Progenitor cell of endocrine pancreas (in vitro differentiated cells): ENCODE measurements around the gene CLHC1. TPM values are rescaled to one million over a fixed set of nuclear protein-coding genes. Genes with fewer than 3 reads are reported as not detected.
A peak's percentile ranks its signal among the peaks of the same experiment; 100 is the strongest.
"Not testable (repeated sequence)": the region's sequence is repeated elsewhere in the genome, so short reads cannot be mapped to it uniquely, and the experiment has no call there.

Experiments
- DNase-seq: peaks from one replicate; pipeline ENCODE4 v3.0.0; 2021; ENCODE audit warnings: low spot score; ENCODE audit not compliant: unreplicated experiment
- H3K27ac Mint-ChIP-seq: 2 replicates; pipeline ENCODE4 v1.8.0; 2021; ENCODE audit warnings: mild to moderate bottlenecking, moderate library complexity, mixed read lengths
- H3K27me3 Mint-ChIP-seq: 2 replicates; pipeline ENCODE4 v1.8.0; 2021; ENCODE audit warnings: mixed read lengths
- H3K36me3 Mint-ChIP-seq: 2 replicates; pipeline ENCODE4 v1.8.0; 2022; ENCODE audit warnings: mixed read lengths; ENCODE audit not compliant: insufficient read depth
- H3K4me1 Mint-ChIP-seq: 2 replicates; pipeline ENCODE4 v1.8.0; 2021; ENCODE audit warnings: low read depth, mixed read lengths
- H3K4me3 Mint-ChIP-seq: 2 replicates; pipeline ENCODE4 v1.8.0; 2021; ENCODE audit warnings: low read depth, mild to moderate bottlenecking, moderate library complexity, mixed read lengths
- H3K9me3 Mint-ChIP-seq: 2 replicates; pipeline ENCODE4 v1.8.0; 2021; ENCODE audit warnings: low read depth, mixed read lengths
- total RNA-seq: library from RNA; stranded (reverse); gene quantifications from 2 replicates; pipeline ENCODE4 v1.2.1, GENCODE V29; 2021
- TF ChIP-seq, protein P1 (sequence below): fragments of 200-600 bp; sonication (generic); IDR thresholded peaks from one replicate; pipeline ENCODE4 v1.5.0; 2021; ENCODE audit warnings: antibody characterized with exemption, mild to moderate bottlenecking; ENCODE audit not compliant: unreplicated experiment

CLHC1 gene
- total RNA-seq, 1 donor from 2014 or later = 43.9 TPM

DNA sequence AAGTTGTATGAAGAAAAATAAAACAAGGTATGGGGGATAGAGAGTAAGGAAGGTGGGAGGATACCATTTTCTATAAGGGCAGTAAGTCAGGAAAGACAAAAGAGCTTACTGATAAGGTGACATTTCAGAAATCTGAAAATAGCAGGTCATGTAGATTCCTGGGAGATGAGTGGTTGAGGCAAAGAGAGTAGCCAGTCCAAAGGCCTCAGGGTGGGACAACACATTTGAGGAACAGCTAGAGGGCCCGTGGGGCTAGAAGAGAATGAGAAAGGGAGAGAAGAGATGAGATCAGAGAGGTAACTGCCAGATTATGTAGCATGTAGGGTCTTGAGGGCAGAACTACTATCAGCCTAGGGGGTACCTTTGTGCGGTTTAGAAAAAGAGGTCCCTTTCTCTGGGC is 2.9 kb downstream of the CLHC1 start:
- no peak for DNase-seq
- H3K4me1 Mint-ChIP-seq = peaks cover 34% of the 10 kb centered on the region
- no peaks in the 10 kb centered on the region for H3K9me3 Mint-ChIP-seq
- peak overlapping the region; percentile 38 for H3K27ac Mint-ChIP-seq
- TF ChIP-seq, protein P1, sequence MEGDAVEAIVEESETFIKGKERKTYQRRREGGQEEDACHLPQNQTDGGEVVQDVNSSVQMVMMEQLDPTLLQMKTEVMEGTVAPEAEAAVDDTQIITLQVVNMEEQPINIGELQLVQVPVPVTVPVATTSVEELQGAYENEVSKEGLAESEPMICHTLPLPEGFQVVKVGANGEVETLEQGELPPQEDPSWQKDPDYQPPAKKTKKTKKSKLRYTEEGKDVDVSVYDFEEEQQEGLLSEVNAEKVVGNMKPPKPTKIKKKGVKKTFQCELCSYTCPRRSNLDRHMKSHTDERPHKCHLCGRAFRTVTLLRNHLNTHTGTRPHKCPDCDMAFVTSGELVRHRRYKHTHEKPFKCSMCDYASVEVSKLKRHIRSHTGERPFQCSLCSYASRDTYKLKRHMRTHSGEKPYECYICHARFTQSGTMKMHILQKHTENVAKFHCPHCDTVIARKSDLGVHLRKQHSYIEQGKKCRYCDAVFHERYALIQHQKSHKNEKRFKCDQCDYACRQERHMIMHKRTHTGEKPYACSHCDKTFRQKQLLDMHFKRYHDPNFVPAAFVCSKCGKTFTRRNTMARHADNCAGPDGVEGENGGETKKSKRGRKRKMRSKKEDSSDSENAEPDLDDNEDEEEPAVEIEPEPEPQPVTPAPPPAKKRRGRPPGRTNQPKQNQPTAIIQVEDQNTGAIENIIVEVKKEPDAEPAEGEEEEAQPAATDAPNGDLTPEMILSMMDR = no peak
- H3K27me3 Mint-ChIP-seq = no peaks in the 10 kb centered on the region
- peak overlapping the region; percentile 28 for H3K4me3 Mint-ChIP-seq
- H3K36me3 Mint-ChIP-seq = peaks cover 11% of the 10 kb centered on the region

DNA sequence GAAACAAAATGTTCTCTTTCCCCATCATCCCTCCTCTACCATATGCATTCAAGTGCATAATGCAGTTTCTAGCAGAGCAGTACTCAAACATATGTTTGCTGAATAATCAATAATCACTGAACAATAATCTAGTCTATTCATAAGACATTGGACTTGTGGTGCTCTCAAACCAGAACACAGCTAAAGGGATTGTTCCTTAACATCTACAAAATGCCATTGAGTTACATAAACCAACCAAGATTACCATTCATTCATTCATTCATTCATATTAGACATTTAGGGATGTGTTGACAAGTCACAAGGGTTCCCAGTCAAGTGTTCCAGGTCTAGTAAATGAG is 3.9 kb downstream of the CLHC1 start:
- Mint-ChIP-seq H3K4me3 (no peak overlapping the region), H3K27ac (no peak overlapping the region), H3K4me1 (peaks cover 27% of the 10 kb centered on the region), H3K9me3 (no peaks in the 10 kb centered on the region), H3K27me3 (no peaks in the 10 kb centered on the region), H3K36me3 (peaks cover 6% of the 10 kb centered on the region)
- DNase-seq = no peak
- TF ChIP-seq, protein P1 = no peak

DNA sequence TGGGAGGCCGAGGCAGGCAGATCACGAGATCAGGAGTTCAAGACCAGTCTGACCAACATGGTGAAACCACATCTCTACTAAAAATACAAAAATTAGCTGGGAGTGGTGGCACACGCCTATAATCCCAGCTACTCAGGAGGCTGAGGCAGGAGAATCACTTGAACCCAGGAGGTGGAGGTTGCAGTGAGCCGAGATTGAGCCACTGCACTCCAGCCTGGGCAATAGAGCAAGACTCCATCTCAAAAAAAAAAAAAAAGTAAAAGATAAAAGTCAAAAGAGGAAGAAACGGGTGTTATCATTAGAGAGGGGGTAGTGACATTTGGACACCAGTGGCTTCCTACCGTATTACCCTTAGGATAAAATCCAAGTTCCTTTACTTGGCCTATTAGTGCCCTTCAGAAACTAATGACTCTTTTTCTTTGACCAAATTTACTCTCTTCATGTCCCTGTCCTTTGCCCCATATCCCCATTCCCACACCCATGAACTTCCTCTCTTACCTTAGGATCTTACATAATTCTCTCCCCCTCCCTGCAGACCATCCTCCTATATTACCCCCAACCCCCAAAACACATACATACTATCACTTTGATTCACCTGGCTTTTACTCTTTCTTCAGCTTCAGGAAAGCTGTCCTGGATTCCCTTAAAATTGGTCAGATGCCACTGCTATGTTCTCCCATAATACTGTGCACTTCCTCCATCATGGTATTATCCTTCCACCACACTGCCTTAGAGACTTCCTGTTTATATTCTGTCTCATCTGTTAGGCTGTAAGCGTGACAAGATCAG is 4.5 kb downstream of the CLHC1 start:
- H3K36me3 Mint-ChIP-seq = not testable (repeated sequence)

DNA sequence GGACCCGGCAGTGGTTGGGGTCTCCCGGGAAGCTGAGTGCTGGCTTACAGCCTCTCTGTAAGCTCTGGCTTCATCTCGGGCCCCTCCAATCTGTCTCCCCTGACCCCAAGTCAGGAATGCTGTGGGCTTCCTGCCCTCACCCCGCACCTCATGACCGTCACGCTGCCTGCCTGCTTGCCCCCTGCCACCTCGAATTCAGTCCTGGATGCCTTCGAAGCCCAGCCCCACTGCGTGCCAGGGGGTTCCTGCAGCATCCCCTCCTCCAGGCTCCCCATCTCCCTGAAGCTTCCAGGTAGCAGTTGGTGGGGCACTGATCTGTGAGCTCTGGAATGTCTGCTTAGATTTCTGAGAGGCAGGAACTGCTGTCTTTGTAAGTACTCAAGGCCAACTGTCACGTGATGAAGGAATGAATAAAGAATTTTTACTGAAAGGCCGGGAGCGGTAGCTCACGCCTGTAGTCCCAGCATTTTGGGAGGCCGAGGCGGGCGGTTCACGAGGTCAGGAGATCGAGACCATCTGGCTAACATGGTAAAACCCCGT is 6.5 kb downstream of the CLHC1 start:
- H3K4me3 Mint-ChIP-seq = no peak overlapping the region
- TF ChIP-seq, protein P1 = no peak
- no peak for DNase-seq
- H3K27ac Mint-ChIP-seq = peak overlapping the region; percentile 56
- H3K36me3 Mint-ChIP-seq = peaks cover 7% of the 10 kb centered on the region
- peaks cover 19% of the 10 kb centered on the region for H3K4me1 Mint-ChIP-seq
- H3K27me3 Mint-ChIP-seq = no peaks in the 10 kb centered on the region
- no peaks in the 10 kb centered on the region for H3K9me3 Mint-ChIP-seq

More for the DNA sequence above, 4.5 kb downstream of the CLHC1 start:
- DNase-seq, H3K27me3 Mint-ChIP-seq, H3K4me3 Mint-ChIP-seq, H3K27ac Mint-ChIP-seq, H3K9me3 Mint-ChIP-seq: not testable (repeated sequence)
- peaks cover 27% of the 10 kb centered on the region for H3K4me1 Mint-ChIP-seq

DNA sequence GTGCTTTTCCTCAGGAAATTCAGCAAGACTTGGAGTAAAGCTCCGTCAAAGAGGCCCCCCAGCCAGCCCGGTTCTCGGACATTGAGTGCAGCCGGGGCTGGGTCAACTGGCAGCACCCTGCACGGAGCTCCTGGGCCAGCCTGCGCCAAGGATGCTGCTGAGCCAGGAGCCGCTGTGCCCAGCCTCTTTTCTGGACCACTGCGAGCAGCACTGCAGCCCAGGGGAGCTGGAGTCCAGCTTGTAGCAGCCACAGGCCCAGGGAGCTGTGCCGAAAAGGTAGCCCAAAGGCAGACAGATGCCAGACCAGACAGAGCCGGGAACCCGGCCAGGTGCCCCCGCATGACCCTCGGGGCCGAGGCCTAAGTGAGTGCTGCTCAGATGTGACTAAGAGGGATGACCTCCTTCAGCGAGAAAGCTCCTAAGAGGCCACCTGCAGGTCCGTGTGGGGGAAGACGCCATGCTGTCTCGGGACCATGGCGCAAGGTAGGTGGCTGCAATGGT is 7.3 kb downstream of the CLHC1 start:
- Mint-ChIP-seq H3K27me3 (no peaks in the 10 kb centered on the region), H3K36me3 (peaks cover 7% of the 10 kb centered on the region), H3K4me1 (peaks cover 14% of the 10 kb centered on the region), H3K4me3 (no peak overlapping the region), H3K9me3 (no peaks in the 10 kb centered on the region), H3K27ac (no peak overlapping the region)
- TF ChIP-seq, protein P1 = no peak
- DNase-seq = no peak
